Amygdala (tissue), 56 donors: ENCODE results near the gene PITPNC1.
A peak's percentile ranks its signal among the peaks of the same experiment; 100 is the strongest.
"Not testable (repeated sequence)": the region's sequence is repeated elsewhere in the genome, so short reads cannot be mapped to it uniquely, and the experiment has no call there.

ENCODE experiments used
- DNase-seq, 56 donors: peaks; one replicate each; lab custom pipeline; 2025; lab: John Stamatoyannopoulos, UW

PITPNC1 gene

GRCh38 chr17:67376737-67377487 is at the start of gene PITPNC1:
TSS of gene PITPNC1 (plus strand) at chr17:67377281.
- DNase-seq, result peak in 54 of 56 donors; percentile 25 to 88 (median 76)

- DNase-seq, result no peak
Measured at GRCh38 chr17:67328026-67328425, 49.1 kb upstream of the PITPNC1 start.

GRCh38 chr17:67331381-67332161 is 45.5 kb upstream of the PITPNC1 start:
- DNase-seq, result not testable (repeated sequence)

- not testable (repeated sequence) for DNase-seq
Measured at GRCh38 chr17:67332162-67332508, 44.9 kb upstream of the PITPNC1 start.

GRCh38 chr17:67335245-67335835 is 41.7 kb upstream of the PITPNC1 start:
- DNase-seq, result no peak

- no peak for DNase-seq
Measured at GRCh38 chr17:67336859-67337258, 40.2 kb upstream of the PITPNC1 start.

GRCh38 chr17:67338353-67338752 is 38.7 kb upstream of the PITPNC1 start:
- not testable (repeated sequence) for DNase-seq

- DNase-seq, result no peak
Measured at GRCh38 chr17:67343237-67343636, 33.8 kb upstream of the PITPNC1 start.

- no peak for DNase-seq
Measured at GRCh38 chr17:67347826-67348225, 29.3 kb upstream of the PITPNC1 start.

GRCh38 chr17:67349420-67349819 is 27.7 kb upstream of the PITPNC1 start:
- DNase-seq, result no peak

GRCh38 chr17:67353161-67353560 is 23.9 kb upstream of the PITPNC1 start:
- no peak for DNase-seq

GRCh38 chr17:67353929-67354574 is 23.0 kb upstream of the PITPNC1 start:
- no peak for DNase-seq

GRCh38 chr17:67358612-67359011 is 18.5 kb upstream of the PITPNC1 start:
- DNase-seq, result no peak

- no peak for DNase-seq
Measured at GRCh38 chr17:67359960-67360791, 16.9 kb upstream of the PITPNC1 start.

GRCh38 chr17:67360880-67361279 is 16.2 kb upstream of the PITPNC1 start:
- DNase-seq, result no peak

- DNase-seq, result no peak
Measured at GRCh38 chr17:67362173-67362572, 14.9 kb upstream of the PITPNC1 start.

- DNase-seq, result no peak
Measured at GRCh38 chr17:67364847-67365737, 12.0 kb upstream of the PITPNC1 start.

- DNase-seq, result no peak
Measured at GRCh38 chr17:67365738-67366192, 11.3 kb upstream of the PITPNC1 start.
